IPS DF 6.9 (cell line): ENCODE data around the gene FKBP2.
A peak's percentile ranks its signal among the peaks of the same experiment; 100 is the strongest.

ENCODE experiments used
- DNase-seq: peaks from one replicate; pipeline ENCODE4 v3.0.0-alpha.2; 2013; ENCODE audit warnings: low read depth, low spot score
- H3K27ac ChIP-seq: one replicate; pipeline ENCODE4 v1.5.1; 2013; ENCODE audit warnings: low read length, control low read depth
- H3K27me3 ChIP-seq: 2 replicates; pipeline ENCODE4 v1.6.1; 2013; ENCODE audit warnings: mild to moderate bottlenecking, low read length; ENCODE audit not compliant: control insufficient read depth, insufficient read depth
- H3K36me3 ChIP-seq: 2 replicates; pipeline ENCODE4 v1.6.1; 2013; ENCODE audit warnings: low read length; ENCODE audit not compliant: control insufficient read depth, insufficient read depth
- H3K4me1 ChIP-seq: 2 replicates; pipeline ENCODE4 v1.6.1; 2013; ENCODE audit warnings: low read length; ENCODE audit not compliant: control insufficient read depth, insufficient read depth
- H3K4me3 ChIP-seq: 2 replicates; pipeline ENCODE4 v1.5.1; 2013; ENCODE audit warnings: mild to moderate bottlenecking, low read length
- H3K9me3 ChIP-seq: 2 replicates; pipeline ENCODE4 v1.6.1; 2013; ENCODE audit warnings: low read length, inconsistent platforms; ENCODE audit not compliant: control insufficient read depth, insufficient read depth
- WGBS: extraction: QIAGEN DNeasy Blood & Tissue Kit; methylation state at CpG from one replicate; pipeline ENCODE4 v1.1.7; 2013; ENCODE audit warnings: mixed read lengths, missing lambda C conversion rate; ENCODE audit not compliant: insufficient read length, insufficient coverage; 5-methylcytosine and 5-hydroxymethylcytosine counted together

Gene FKBP2

DNA sequence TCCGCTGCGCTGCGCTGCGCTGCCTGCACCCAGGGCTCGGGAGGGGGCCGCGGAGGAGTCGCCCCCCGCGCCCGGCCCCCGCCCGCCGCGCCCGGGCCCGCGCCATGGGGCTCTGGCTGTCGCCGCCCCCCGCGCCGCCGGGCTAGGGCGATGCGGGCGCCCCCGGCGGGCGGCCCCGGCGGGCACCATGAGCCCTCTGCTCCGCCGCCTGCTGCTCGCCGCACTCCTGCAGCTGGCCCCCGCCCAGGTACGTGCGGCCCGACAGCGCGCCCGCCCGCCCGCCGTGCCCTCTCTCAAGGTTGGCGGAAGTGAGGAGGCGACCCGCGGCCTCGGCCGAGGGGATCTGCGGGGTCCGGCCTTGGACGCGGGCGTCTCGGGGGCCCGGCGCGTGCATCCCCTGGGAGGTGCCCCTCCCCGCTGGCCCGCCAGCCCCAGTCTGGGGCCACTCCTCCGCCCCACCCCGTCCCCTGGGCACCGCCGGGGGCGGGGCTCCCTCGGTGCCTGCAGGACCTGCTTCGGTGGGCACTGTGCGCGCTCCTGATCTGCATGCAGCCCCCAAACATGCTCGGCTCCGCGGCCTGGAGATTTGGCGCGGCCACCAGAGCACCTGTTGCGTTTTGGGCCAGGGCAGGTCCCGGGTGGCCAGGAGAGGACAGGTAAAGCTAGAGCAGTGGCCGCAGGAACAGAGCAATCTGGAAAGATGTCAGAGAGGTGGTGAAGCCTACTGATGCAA, 6.1 kb upstream of the FKBP2 start:
- Histone ChIP-seq H3K27me3 (no peaks in the 10 kb centered on the region), H3K27ac (no peak overlapping the region), H3K36me3 (peaks cover 7% of the 10 kb centered on the region; the same call in 1 of the 2 replicates), H3K4me3 (peak overlapping the region; percentile 48; the same call in 1 of the 2 replicates), H3K4me1 (peaks cover 2% of the 10 kb centered on the region; the same call in 1 of the 2 replicates), H3K9me3 (no peaks in the 10 kb centered on the region)
- DNase-seq: no peak
- no CpG with 5 or more reads among the region's 80 CpGs for WGBS

DNA sequence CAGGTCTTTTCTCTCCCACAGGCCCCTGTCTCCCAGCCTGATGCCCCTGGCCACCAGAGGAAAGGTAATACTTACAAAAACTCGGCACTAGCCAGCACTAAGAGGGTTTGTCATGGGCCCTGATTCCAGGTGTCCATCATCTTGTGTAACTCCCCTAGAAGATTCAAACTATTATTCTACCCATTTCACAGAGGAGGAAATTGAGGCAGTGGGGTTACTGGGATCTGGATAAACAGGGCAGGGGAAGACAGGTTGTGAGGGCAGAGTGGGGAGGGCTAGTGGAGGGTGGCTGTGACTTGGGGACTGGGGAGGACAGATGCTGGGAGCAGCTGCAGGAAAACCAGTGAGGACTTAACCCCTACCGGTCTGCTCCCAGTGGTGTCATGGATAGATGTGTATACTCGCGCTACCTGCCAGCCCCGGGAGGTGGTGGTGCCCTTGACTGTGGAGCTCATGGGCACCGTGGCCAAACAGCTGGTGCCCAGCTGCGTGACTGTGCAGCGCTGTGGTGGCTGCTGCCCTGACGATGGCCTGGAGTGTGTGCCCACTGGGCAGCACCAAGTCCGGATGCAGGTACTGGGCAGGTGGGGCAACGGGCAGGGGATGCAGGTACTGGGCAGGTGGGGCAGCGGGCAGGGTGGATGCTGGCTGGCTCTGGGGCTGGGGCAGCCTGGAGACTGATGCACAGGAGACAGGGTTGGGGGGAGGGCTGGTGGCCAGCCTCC, 5.3 kb upstream of the FKBP2 start:
- Histone ChIP-seq H3K36me3 (peaks cover 7% of the 10 kb centered on the region; the same call in 1 of the 2 replicates), H3K27me3 (no peaks in the 10 kb centered on the region), H3K4me1 (peaks cover 4% of the 10 kb centered on the region; the same call in 1 of the 2 replicates), H3K9me3 (no peaks in the 10 kb centered on the region), H3K27ac (no peak overlapping the region), H3K4me3 (peak overlapping the region; percentile 48; the same call in 1 of the 2 replicates)
- DNase-seq: no peak
- WGBS: no CpG with 5 or more reads among the region's 12 CpGs

DNA sequence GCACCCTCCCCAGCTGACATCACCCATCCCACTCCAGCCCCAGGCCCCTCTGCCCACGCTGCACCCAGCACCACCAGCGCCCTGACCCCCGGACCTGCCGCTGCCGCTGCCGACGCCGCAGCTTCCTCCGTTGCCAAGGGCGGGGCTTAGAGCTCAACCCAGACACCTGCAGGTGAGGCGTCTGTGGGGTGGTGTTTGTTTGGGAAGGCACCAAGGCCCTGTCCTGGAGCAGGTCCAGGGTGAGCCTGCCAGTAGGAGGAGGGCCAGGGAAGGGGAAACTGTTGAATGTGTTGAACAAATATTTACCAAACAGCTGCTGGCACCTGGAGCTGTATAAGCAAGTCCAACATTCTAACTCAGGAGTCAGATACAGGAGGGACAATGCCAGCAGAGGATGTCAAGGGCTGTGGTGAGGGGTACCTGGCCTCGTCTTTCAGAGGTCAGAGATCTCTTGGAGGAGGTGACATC, 3.4 kb upstream of the FKBP2 start:
- no peak for DNase-seq
- WGBS: no CpG with 5 or more reads among the region's 12 CpGs
- H3K9me3 ChIP-seq: no peaks in the 10 kb centered on the region
- no peak overlapping the region for H3K4me3 ChIP-seq
- H3K27ac ChIP-seq: no peak overlapping the region
- H3K36me3 ChIP-seq: peaks cover 7% of the 10 kb centered on the region; the same call in 1 of the 2 replicates
- no peaks in the 10 kb centered on the region for H3K27me3 ChIP-seq
- H3K4me1 ChIP-seq: peaks cover 4% of the 10 kb centered on the region; the same call in 1 of the 2 replicates

DNA sequence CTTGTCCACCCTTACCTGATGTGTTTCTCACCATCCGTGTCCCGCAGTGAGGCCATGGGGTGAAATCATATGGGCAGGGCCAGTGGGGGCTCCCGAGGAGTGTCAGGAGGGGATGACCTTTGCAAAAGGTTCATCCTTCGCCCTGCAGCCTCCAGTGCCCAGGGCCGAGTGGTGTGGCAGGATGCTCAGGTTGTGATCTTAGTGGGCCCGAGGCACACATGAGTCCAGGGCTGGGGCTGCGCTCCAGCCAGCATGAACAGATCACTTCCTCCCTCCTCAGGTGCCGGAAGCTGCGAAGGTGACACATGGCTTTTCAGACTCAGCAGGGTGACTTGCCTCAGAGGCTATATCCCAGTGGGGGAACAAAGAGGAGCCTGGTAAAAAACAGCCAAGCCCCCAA, 2.8 kb upstream of the FKBP2 start:
- H3K27me3 ChIP-seq: no peaks in the 10 kb centered on the region
- H3K36me3 ChIP-seq: peaks cover 7% of the 10 kb centered on the region; the same call in 1 of the 2 replicates
- no peak overlapping the region for H3K4me3 ChIP-seq
- peaks cover 4% of the 10 kb centered on the region for H3K4me1 ChIP-seq
- no peak overlapping the region for H3K27ac ChIP-seq
- H3K9me3 ChIP-seq: no peaks in the 10 kb centered on the region
- no peak for DNase-seq
- WGBS: no CpG with 5 or more reads among the region's 9 CpGs

DNA sequence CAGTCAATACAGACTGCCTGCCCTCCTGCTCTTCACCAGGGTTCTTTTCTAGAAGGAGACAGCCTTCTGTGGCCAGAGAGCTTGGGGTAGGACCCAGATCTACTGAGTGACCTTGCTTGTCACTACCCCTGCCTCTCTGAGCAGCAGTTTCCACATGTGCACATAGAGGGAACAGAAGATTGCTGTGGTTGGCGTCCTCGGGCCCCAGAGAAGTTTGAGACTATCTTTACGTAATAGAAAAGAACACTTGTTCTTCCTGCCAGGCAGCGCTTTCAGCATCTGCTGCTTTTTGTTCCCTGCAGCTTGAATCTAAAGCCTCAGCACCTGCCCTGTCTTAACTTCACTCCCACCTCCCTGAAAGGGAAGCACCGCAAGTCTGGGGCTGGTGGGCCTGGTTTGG, 1.9 kb upstream of the FKBP2 start:
- Histone ChIP-seq H3K4me1 (peaks cover 2% of the 10 kb centered on the region), H3K36me3 (peaks cover 14% of the 10 kb centered on the region; the same call in 1 of the 2 replicates), H3K9me3 (no peaks in the 10 kb centered on the region), H3K27me3 (no peaks in the 10 kb centered on the region), H3K27ac (no peak overlapping the region), H3K4me3 (no peak overlapping the region)
- no peak for DNase-seq
- WGBS: no CpG with 5 or more reads among the region's 5 CpGs

DNA sequence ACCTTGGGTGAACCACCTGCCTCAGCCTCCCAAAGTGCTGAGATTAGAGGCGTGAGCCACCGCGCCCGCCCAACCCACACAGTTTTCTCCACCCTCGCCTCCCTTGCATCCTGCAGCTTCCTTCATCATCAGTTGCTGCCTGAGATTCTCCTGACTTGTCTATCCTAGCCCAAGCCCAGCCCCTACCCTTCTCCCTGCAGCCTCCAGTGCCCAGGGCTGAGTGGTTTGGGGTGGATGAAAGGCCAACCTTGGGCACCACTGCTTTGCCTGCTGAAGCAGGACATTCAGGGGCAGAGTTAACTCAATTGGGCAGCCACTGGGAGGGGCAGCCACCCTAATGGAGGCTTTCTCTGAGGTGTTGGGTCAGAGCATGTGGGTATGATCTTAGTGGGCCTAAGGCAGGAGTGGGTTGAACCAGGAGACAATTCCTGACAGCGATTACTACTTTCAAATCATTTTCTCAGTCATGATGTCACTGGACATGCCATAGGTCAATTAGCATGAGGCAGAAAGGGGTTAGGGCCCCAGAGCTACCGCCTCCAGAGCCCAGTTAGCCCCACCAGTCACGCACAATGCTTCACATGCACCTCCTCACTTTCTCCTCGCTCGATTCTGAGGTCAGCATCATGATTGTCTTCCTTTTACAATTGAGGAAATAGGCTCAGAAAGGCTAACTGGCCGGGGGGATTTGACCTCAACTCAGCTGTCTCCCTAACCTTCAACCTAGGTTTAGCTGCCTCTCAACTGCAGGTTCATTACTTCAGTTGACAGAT, 1.0 kb upstream of the FKBP2 start:
- Histone ChIP-seq H3K4me1 (peaks cover 2% of the 10 kb centered on the region), H3K4me3 (peak overlapping the region; percentile 73; the same call in 1 of the 2 replicates), H3K36me3 (peaks cover 16% of the 10 kb centered on the region; the same call in 1 of the 2 replicates), H3K27ac (no peak overlapping the region), H3K27me3 (no peaks in the 10 kb centered on the region), H3K9me3 (no peaks in the 10 kb centered on the region)
- WGBS: no CpG with 5 or more reads among the region's 11 CpGs
- DNase-seq: no peak

DNA sequence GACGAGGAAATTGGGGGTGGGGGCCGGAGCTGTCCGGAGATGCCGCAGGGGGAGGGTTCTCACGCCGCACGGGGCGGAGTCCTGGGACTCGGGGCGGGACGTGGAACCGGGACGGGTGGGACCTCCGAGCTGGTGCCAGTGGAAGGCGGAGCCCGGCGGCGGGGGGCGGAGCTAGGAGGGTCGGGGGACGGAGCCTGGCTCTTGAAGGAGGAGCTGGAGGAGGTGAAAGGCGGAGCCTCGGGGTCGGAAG, 271 bp downstream of the FKBP2 start:
- Histone ChIP-seq H3K9me3 (no peaks in the 10 kb centered on the region), H3K27ac (no peak overlapping the region), H3K27me3 (no peaks in the 10 kb centered on the region), H3K36me3 (peaks cover 18% of the 10 kb centered on the region; the same call in 1 of the 2 replicates), H3K4me1 (peaks cover 5% of the 10 kb centered on the region), H3K4me3 (peak overlapping the region; percentile 73; the same call in 1 of the 2 replicates)
- no CpG with 5 or more reads among the region's 24 CpGs for WGBS
- no peak for DNase-seq

DNA sequence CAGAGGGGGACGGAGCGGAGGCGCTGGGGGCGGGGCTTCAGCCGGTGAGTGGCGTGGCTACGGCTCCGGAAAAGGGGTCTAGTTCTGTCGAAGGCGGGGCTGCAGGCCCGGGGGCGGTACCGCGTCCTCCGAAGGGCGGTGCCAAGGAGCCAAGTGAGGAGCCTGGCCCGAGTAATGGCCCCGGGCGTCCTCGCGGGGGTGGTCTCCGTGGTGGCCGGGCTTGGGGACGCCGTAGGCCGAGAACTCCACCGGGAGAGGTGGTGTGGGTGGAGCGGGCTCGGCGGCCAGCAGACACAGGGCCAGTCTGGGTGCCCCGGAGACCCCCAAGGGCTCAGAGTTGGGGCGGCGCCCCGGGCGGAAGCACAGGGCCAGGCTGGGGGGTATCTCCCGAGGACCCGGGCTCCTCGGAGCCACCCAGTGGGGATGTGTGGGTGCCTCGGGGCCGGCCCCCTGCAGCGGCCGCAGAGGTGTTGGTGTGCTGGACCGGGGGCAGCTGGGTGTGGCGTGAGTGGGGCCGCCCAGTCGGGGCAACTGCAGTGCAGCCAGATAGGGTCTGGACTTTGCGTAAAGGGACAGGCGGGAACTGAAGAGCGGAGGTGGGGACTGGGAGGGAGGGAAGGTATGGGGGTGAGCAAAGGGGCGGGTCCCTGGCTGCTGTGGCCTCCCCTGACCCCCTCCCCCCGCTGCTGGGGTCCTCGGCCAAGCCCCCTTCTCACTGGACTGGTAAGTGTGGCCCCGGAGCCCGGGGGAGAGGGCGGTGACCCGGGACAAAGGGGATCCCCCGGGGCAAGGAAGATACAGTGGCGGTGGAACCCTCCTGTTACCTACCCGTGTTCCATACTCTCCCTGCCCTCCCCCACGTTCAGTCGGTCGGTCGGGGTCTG, 838 bp downstream of the FKBP2 start:
- H3K4me1 ChIP-seq: peaks cover 5% of the 10 kb centered on the region
- no peak for DNase-seq

DNA sequence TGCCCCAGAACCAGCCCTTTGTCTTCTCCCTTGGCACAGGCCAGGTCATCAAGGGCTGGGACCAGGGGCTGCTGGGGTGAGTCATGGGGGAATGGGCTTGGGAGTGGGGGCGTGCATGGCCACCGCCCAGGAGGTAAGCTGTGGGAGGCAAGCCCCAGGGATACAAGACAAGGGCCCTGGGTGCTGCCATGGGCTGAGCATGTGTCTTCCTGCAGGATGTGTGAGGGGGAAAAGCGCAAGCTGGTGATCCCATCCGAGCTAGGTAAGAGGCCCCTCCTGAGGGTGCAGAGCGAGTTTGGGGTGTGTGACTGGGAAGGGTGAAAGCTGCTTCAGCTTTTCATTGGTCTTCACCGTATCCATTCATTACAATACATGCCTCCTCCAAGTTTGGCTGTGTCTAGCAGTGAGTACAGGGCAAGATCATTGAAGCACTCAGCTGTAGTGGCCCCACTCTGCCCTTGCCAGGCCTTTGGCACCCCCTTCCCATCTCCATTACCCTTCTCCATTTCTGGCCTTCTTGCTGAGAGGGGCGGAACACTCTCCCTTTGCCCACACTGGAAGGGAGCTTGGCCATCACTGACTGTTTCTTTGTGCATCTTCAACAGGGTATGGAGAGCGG, 2.5 kb downstream of the FKBP2 start:
- no CpG with 5 or more reads among the region's 8 CpGs for WGBS
- H3K27ac ChIP-seq: no peak overlapping the region
- H3K4me1 ChIP-seq: peaks cover 8% of the 10 kb centered on the region
- peaks cover 15% of the 10 kb centered on the region; the same call in 1 of the 2 replicates for H3K36me3 ChIP-seq
- H3K27me3 ChIP-seq: no peaks in the 10 kb centered on the region
- no peaks in the 10 kb centered on the region for H3K9me3 ChIP-seq
- no peak for DNase-seq
- no peak overlapping the region for H3K4me3 ChIP-seq

More for the DNA sequence above, 838 bp downstream of the FKBP2 start:
- no peaks in the 10 kb centered on the region for H3K27me3 ChIP-seq
- WGBS: no CpG with 5 or more reads among the region's 63 CpGs
- H3K9me3 ChIP-seq: no peaks in the 10 kb centered on the region
- H3K4me3 ChIP-seq: peak overlapping the region; percentile 57
- H3K27ac ChIP-seq: no peak overlapping the region
- peaks cover 18% of the 10 kb centered on the region; the same call in 1 of the 2 replicates for H3K36me3 ChIP-seq
